Esophagus muscularis mucosa (tissue), 4 donors: ENCODE results near the gene MTERF1.

ENCODE experiments used
- EP300 ChIP-seq: sonication (generic); formaldehyde crosslinking; IDR thresholded peaks from one replicate; pipeline ENCODE4 v1.6.1; 2017; ENCODE audit warnings: antibody characterized with exemption
- POLR2A ChIP-seq: fragments of 450-650 bp; IDR thresholded peaks from one replicate; pipeline ENCODE4 v1.6.1; 2017; ENCODE audit warnings: antibody characterized with exemption, moderate library complexity, mild to moderate bottlenecking, low read depth
- POLR2AphosphoS5 ChIP-seq, 2 donors: sonication (generic); formaldehyde crosslinking; IDR thresholded peaks; one replicate each; pipeline ENCODE4 v1.6.1; 2017; ENCODE audit warnings: antibody characterized with exemption in 2 of 2
- TF ChIP-seq, protein P1 (sequence below), 3 experiments: fragments of 200-600 bp in 2 of 3; fragments of 450-650 bp in 1 of 3; sonication (generic) in 2 of 3; IDR thresholded peaks; one replicate each; pipeline ENCODE4 v1.5.1; 2017 to 2019; ENCODE audit warnings: antibody characterized with exemption in 3 of 3, mild to moderate bottlenecking in 2 of 3, moderate library complexity in 1 of 3

GRCh38 chr7:91894781-91895480 lies 14.4 kb upstream of the MTERF1 start:
- TF ChIP-seq, protein P1, sequence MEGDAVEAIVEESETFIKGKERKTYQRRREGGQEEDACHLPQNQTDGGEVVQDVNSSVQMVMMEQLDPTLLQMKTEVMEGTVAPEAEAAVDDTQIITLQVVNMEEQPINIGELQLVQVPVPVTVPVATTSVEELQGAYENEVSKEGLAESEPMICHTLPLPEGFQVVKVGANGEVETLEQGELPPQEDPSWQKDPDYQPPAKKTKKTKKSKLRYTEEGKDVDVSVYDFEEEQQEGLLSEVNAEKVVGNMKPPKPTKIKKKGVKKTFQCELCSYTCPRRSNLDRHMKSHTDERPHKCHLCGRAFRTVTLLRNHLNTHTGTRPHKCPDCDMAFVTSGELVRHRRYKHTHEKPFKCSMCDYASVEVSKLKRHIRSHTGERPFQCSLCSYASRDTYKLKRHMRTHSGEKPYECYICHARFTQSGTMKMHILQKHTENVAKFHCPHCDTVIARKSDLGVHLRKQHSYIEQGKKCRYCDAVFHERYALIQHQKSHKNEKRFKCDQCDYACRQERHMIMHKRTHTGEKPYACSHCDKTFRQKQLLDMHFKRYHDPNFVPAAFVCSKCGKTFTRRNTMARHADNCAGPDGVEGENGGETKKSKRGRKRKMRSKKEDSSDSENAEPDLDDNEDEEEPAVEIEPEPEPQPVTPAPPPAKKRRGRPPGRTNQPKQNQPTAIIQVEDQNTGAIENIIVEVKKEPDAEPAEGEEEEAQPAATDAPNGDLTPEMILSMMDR (IDR thresholded peaks at IDR 0.05) = no peak
- TF ChIP-seq POLR2A = no peak
- TF ChIP-seq EP300 = no peak
- peak in 1 of 2 donors; percentile 23 for TF ChIP-seq POLR2AphosphoS5 (IDR thresholded peaks at IDR 0.05)
